Adipocyte (in vitro differentiated cells): ENCODE measurements around the gene JUN.

Source experiments
- DNase-seq: peaks from one replicate; pipeline ENCODE4 v3.0.0-alpha.2; 2015; ENCODE audit warnings: low read depth
- H3K27me3 ChIP-seq: replicated peaks from 2 replicates; pipeline ENCODE4 v1.7.0; 2013; ENCODE audit warnings: mild to moderate bottlenecking, low read length, moderate library complexity; ENCODE audit not compliant: control insufficient read depth, insufficient read depth
- H3K36me3 ChIP-seq: 2 replicates; pipeline ENCODE4 v1.7.0; 2013; ENCODE audit warnings: low read length, mild to moderate bottlenecking, moderate library complexity; ENCODE audit not compliant: control insufficient read depth, insufficient read depth, severe bottlenecking
- H3K4me1 ChIP-seq: 2 replicates; pipeline ENCODE4 v1.7.0; 2013; ENCODE audit warnings: mild to moderate bottlenecking, low read length, moderate library complexity; ENCODE audit not compliant: control insufficient read depth, insufficient read depth
- H3K4me3 ChIP-seq: 2 replicates; pipeline ENCODE4 v1.7.0; 2013; ENCODE audit warnings: mild to moderate bottlenecking, low read length, moderate library complexity
- H3K9ac ChIP-seq: 2 replicates; pipeline ENCODE4 v1.7.0; 2013; ENCODE audit warnings: mild to moderate bottlenecking, low read length, moderate library complexity
- H3K9me3 ChIP-seq: 2 replicates; pipeline ENCODE4 v1.7.0; 2013; ENCODE audit warnings: mild to moderate bottlenecking, low read length, moderate library complexity; ENCODE audit not compliant: control insufficient read depth

JUN gene

GRCh38 chr1:58749646-58750045, 34.2 kb downstream of the JUN start:
- H3K4me1 ChIP-seq, result peaks cover 20% of the 10 kb centered on the region
- H3K27me3 ChIP-seq, result no peaks in the 10 kb centered on the region
- no peak for DNase-seq
- no peak overlapping the region for H3K9ac ChIP-seq
- H3K9me3 ChIP-seq, result no peaks in the 10 kb centered on the region
- H3K36me3 ChIP-seq, result no peaks in the 10 kb centered on the region
- no peak overlapping the region for H3K4me3 ChIP-seq

GRCh38 chr1:58748666-58749065, 35.2 kb downstream of the JUN start:
- no peaks in the 10 kb centered on the region for H3K27me3 ChIP-seq
- peaks cover 13% of the 10 kb centered on the region for H3K4me1 ChIP-seq
- H3K36me3 ChIP-seq, result no peaks in the 10 kb centered on the region
- H3K9me3 ChIP-seq, result no peaks in the 10 kb centered on the region
- no peak overlapping the region for H3K4me3 ChIP-seq
- no peak for DNase-seq
- no peak overlapping the region for H3K9ac ChIP-seq

- H3K9me3 ChIP-seq, result no peaks in the 10 kb centered on the region
These were observed 37.1 kb downstream of the JUN start for GRCh38 chr1:58746757-58747156.

GRCh38 chr1:58746182-58746581, 37.7 kb downstream of the JUN start:
- no peaks in the 10 kb centered on the region for H3K4me1 ChIP-seq
- H3K9ac ChIP-seq, result no peak overlapping the region
- no peak overlapping the region for H3K4me3 ChIP-seq
- DNase-seq, result no peak
- H3K27me3 ChIP-seq, result no peaks in the 10 kb centered on the region
- H3K9me3 ChIP-seq, result no peaks in the 10 kb centered on the region
- H3K36me3 ChIP-seq, result no peaks in the 10 kb centered on the region

More at GRCh38 chr1:58746757-58747156, 37.1 kb downstream of the JUN start:
- no peak for DNase-seq
- no peak overlapping the region for H3K9ac ChIP-seq
- no peaks in the 10 kb centered on the region for H3K36me3 ChIP-seq
- no peaks in the 10 kb centered on the region for H3K27me3 ChIP-seq
- no peaks in the 10 kb centered on the region for H3K4me1 ChIP-seq
- no peak overlapping the region for H3K4me3 ChIP-seq

- H3K4me1 ChIP-seq, result no peaks in the 10 kb centered on the region
- H3K9me3 ChIP-seq, result no peaks in the 10 kb centered on the region
- H3K4me3 ChIP-seq, result no peak overlapping the region
- H3K9ac ChIP-seq, result no peak overlapping the region
- H3K36me3 ChIP-seq, result no peaks in the 10 kb centered on the region
- DNase-seq, result no peak
- H3K27me3 ChIP-seq, result no peaks in the 10 kb centered on the region
These were observed 38.2 kb downstream of the JUN start for GRCh38 chr1:58745666-58746065.

GRCh38 chr1:58745117-58745516, 38.7 kb downstream of the JUN start:
- DNase-seq, result no peak
- H3K9ac ChIP-seq, result no peak overlapping the region
- H3K27me3 ChIP-seq, result no peaks in the 10 kb centered on the region
- H3K4me1 ChIP-seq, result no peaks in the 10 kb centered on the region
- H3K36me3 ChIP-seq, result no peaks in the 10 kb centered on the region
- no peaks in the 10 kb centered on the region for H3K9me3 ChIP-seq
- no peak overlapping the region for H3K4me3 ChIP-seq

GRCh38 chr1:58741678-58742553, 41.9 kb downstream of the JUN start:
- Histone ChIP-seq H3K4me1 (no peaks in the 10 kb centered on the region), H3K9ac (no peak overlapping the region), H3K9me3 (no peaks in the 10 kb centered on the region), H3K4me3 (no peak overlapping the region), H3K27me3 (no peaks in the 10 kb centered on the region), H3K36me3 (no peaks in the 10 kb centered on the region)
- no peak for DNase-seq

GRCh38 chr1:58739856-58740466, 43.9 kb downstream of the JUN start:
- Histone ChIP-seq H3K36me3 (no peaks in the 10 kb centered on the region), H3K4me3 (no peak overlapping the region), H3K27me3 (no peaks in the 10 kb centered on the region), H3K4me1 (no peaks in the 10 kb centered on the region), H3K9ac (no peak overlapping the region), H3K9me3 (no peaks in the 10 kb centered on the region)
- peak; percentile 95 for DNase-seq

- Histone ChIP-seq H3K4me1 (no peaks in the 10 kb centered on the region), H3K9ac (no peak overlapping the region)
These were observed 45.0 kb downstream of the JUN start for GRCh38 chr1:58738876-58739275.

GRCh38 chr1:58735586-58735985, 48.3 kb downstream of the JUN start:
- no peak for DNase-seq
- Histone ChIP-seq H3K4me1 (peaks cover 8% of the 10 kb centered on the region), H3K27me3 (no peaks in the 10 kb centered on the region), H3K4me3 (no peak overlapping the region), H3K36me3 (no peaks in the 10 kb centered on the region), H3K9me3 (no peaks in the 10 kb centered on the region), H3K9ac (no peak overlapping the region)

More at GRCh38 chr1:58738876-58739275, 45.0 kb downstream of the JUN start:
- Histone ChIP-seq H3K27me3 (no peaks in the 10 kb centered on the region), H3K9me3 (no peaks in the 10 kb centered on the region), H3K4me3 (no peak overlapping the region), H3K36me3 (no peaks in the 10 kb centered on the region)
- DNase-seq, result no peak

GRCh38 chr1:58734630-58735029, 49.2 kb downstream of the JUN start:
- Histone ChIP-seq H3K27me3 (no peaks in the 10 kb centered on the region), H3K9ac (no peak overlapping the region), H3K9me3 (no peaks in the 10 kb centered on the region), H3K36me3 (no peaks in the 10 kb centered on the region), H3K4me3 (no peak overlapping the region), H3K4me1 (peaks cover 8% of the 10 kb centered on the region)
- DNase-seq, result no peak
